Type B pancreatic cell (in vitro differentiated cells): ENCODE measurements around the gene MICU1. TPM values are rescaled to one million over a fixed set of nuclear protein-coding genes. Genes with fewer than 3 reads are reported as not detected.

Experiments used
- DNase-seq: peaks from one replicate; pipeline ENCODE4 v3.0.0; 2021; ENCODE audit warnings: mixed read lengths; ENCODE audit not compliant: unreplicated experiment; ENCODE audit errors: extremely low spot score
- H3K27ac Mint-ChIP-seq: 2 replicates; pipeline ENCODE4 v1.8.0; 2021; ENCODE audit warnings: mild to moderate bottlenecking, mixed read lengths
- H3K27me3 Mint-ChIP-seq: 2 replicates; pipeline ENCODE4 v1.8.0; 2021; ENCODE audit warnings: mixed read lengths
- H3K36me3 Mint-ChIP-seq: 2 replicates; pipeline ENCODE4 v1.8.0; 2021; ENCODE audit warnings: mixed read lengths
- H3K4me1 Mint-ChIP-seq: one replicate; pipeline ENCODE4 v1.8.0; 2021; ENCODE audit warnings: mixed read lengths; ENCODE audit not compliant: unreplicated experiment
- H3K4me3 Mint-ChIP-seq: 2 replicates; pipeline ENCODE4 v1.8.0; 2021; ENCODE audit warnings: mild to moderate bottlenecking, mixed read lengths
- H3K9me3 Mint-ChIP-seq: 2 replicates; pipeline ENCODE4 v1.8.0; 2021; ENCODE audit warnings: mixed read lengths
- CTCF ChIP-seq: fragments of 200-600 bp; sonication (generic); conservative IDR thresholded peaks from 2 replicates; pipeline ENCODE4 v1.5.0; 2021; ENCODE audit warnings: antibody characterized with exemption, mild to moderate bottlenecking
- total RNA-seq: library from RNA; stranded (reverse); gene quantifications from 2 replicates; pipeline ENCODE4 v1.2.1, GENCODE V29; 2021; ENCODE audit warnings: low replicate concordance

MICU1 gene
- total RNA-seq, 1 donor from 2014 or later = 40.3 TPM

GRCh38 chr10:72335394-72336258 lies 290.3 kb downstream of the MICU1 start:
- H3K27me3 Mint-ChIP-seq = no peaks in the 10 kb centered on the region
- no peak overlapping the region for H3K27ac Mint-ChIP-seq
- no peak for TF ChIP-seq CTCF
- peaks cover 8% of the 10 kb centered on the region for H3K36me3 Mint-ChIP-seq
- H3K4me3 Mint-ChIP-seq = peak overlapping the region; percentile 25
- DNase-seq = no peak
- peaks cover 42% of the 10 kb centered on the region for H3K4me1 Mint-ChIP-seq
- H3K9me3 Mint-ChIP-seq = no peaks in the 10 kb centered on the region

DNA sequence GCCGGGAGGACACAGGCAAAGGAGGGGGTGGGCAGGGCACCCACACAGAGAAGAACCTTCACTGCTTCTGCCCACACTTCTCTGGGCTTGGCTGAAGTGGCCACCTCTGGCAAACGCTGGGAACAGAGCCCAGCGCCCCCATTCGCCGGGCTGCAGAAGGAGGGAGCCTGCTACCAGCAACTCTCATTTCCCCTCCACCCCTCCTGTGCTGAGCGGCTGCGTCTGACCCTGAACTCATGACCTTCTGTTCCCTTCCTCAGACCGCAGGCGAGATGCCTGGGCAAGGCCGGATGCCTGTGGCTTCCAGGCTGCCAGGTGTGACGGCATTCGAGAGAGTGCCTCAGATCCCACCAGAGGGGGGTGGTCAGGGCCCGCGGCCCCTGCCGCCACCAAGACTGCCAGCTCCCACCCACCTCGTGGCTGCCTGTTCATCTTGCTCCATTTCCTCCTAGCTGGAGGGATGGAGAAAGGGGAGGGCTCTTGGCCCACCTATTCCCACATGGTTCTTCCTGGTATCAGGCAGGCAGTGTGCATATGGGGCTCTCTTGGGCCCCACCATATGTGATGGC lies 291.0 kb downstream of the MICU1 start:
- peak; percentile 32 for TF ChIP-seq CTCF
- DNase-seq = no peak
- peaks cover 46% of the 10 kb centered on the region for H3K4me1 Mint-ChIP-seq

GRCh38 chr10:72334196-72334824 lies 291.6 kb downstream of the MICU1 start:
- Mint-ChIP-seq H3K27ac (peak overlapping the region; percentile 68), H3K4me3 (peak overlapping the region; percentile 48), H3K36me3 (peaks cover 8% of the 10 kb centered on the region), H3K27me3 (no peaks in the 10 kb centered on the region), H3K9me3 (no peaks in the 10 kb centered on the region), H3K4me1 (peaks cover 50% of the 10 kb centered on the region)
- no peak for DNase-seq
- no peak for TF ChIP-seq CTCF

More for the DNA sequence above, 291.0 kb downstream of the MICU1 start:
- H3K4me3 Mint-ChIP-seq = no peak overlapping the region
- H3K9me3 Mint-ChIP-seq = no peaks in the 10 kb centered on the region
- no peaks in the 10 kb centered on the region for H3K27me3 Mint-ChIP-seq
- peak overlapping the region; percentile 68 for H3K27ac Mint-ChIP-seq
- peaks cover 8% of the 10 kb centered on the region for H3K36me3 Mint-ChIP-seq

DNA sequence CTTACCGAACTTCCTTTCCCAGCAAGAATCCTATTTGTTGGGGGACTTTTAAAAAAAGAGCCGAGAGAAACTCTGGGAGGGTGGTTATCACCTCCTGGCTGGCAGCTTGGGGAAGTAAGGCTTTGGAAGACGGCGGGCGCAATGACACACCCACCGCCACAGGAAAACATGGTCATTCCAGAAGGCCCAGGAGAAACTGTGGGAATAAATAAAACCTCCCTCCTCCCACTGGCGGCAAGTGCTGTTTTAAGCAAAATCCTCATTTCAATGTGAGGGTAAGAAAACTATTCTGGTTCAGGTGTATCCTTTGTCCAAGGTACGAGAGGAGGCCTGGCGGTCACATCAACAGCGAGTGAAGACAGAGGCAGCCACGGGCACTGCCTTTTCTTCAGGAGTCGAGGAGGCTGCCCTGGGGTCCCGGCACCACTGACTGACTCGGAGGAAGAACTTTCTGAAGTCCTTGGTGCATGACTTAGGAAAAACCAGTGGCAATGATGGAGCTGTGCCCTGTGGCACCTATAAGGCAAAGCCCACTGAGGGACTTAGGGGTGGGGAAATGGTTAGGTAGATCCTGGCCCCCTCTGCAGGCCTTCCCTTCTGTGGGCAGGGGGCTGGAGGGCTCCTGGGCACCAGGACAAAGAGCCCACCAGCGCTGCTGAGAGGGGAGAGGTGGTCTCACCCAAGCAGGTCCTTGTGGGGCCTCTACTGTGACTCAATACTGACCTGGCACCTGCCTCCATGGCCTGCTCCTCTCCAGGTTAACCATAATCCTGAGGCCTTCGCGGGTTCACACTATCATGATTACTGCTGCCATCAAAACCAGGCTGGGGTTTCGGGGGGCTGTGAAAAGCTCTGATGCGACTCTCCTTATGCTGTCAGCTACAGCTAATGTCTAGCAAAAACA lies 292.5 kb downstream of the MICU1 start:
- H3K9me3 Mint-ChIP-seq = no peaks in the 10 kb centered on the region
- no peaks in the 10 kb centered on the region for H3K27me3 Mint-ChIP-seq
- DNase-seq = no peak
- H3K4me1 Mint-ChIP-seq = peaks cover 55% of the 10 kb centered on the region
- peaks cover 8% of the 10 kb centered on the region for H3K36me3 Mint-ChIP-seq
- peak overlapping the region; percentile 34 for H3K4me3 Mint-ChIP-seq
- H3K27ac Mint-ChIP-seq = peak overlapping the region; percentile 68
- no peak for TF ChIP-seq CTCF

- H3K36me3 Mint-ChIP-seq = peaks cover 3% of the 10 kb centered on the region
- no peak for DNase-seq
- H3K4me1 Mint-ChIP-seq = peaks cover 61% of the 10 kb centered on the region
- no peak overlapping the region for H3K4me3 Mint-ChIP-seq
- H3K27me3 Mint-ChIP-seq = no peaks in the 10 kb centered on the region
- no peak overlapping the region for H3K27ac Mint-ChIP-seq
- no peaks in the 10 kb centered on the region for H3K9me3 Mint-ChIP-seq
- no peak for TF ChIP-seq CTCF
Observed at GRCh38 chr10:72332423-72333111, 293.3 kb downstream of the MICU1 start.
